HG02763 (cell line): ENCODE measurements around the gene SUPT20H.

Experiments used
- ATAC-seq: cut with Tn5 transposase; IDR thresholded peaks from one replicate; pipeline ENCODE4 v1.9.1; 2021; ENCODE audit warnings: mild to moderate bottlenecking, moderate library complexity; ENCODE audit not compliant: unreplicated experiment

Gene SUPT20H

DNA sequence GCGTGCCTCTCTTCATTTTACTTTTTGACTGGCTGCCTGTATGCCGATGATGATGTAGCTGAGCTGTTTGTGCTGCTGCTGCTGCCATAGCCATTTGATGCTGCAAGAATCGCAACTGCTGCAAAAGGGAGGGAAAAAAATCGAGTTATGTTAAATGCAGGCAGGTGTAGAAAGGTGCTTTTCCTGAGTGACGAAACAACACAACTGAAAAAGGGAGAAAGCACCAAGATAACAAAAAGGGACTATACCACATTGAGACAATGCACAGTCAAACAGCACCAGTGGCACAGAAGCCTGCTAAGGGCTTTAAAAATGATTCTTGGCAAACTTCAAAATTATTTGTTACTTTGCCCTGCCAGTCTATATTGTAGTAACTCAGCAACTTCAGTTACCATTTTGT lies 49.8 kb downstream of the SUPT20H start:
- no peak for ATAC-seq

DNA sequence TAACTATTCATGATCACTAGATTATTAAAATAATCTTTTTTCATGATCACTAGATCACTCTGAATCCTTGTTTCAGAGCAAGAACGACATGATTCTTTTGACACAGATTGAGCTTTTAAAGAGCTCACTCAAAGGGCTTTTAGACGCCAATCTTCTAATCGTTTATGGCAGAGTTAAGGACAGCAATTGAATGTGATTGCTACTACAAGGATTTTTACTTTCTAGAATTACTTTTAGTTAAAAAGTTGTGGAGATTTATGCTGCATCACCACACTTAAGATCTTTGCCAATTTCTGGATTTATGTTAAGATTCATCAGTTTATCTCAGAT lies 57.6 kb downstream of the SUPT20H start:
- no peak for ATAC-seq

DNA sequence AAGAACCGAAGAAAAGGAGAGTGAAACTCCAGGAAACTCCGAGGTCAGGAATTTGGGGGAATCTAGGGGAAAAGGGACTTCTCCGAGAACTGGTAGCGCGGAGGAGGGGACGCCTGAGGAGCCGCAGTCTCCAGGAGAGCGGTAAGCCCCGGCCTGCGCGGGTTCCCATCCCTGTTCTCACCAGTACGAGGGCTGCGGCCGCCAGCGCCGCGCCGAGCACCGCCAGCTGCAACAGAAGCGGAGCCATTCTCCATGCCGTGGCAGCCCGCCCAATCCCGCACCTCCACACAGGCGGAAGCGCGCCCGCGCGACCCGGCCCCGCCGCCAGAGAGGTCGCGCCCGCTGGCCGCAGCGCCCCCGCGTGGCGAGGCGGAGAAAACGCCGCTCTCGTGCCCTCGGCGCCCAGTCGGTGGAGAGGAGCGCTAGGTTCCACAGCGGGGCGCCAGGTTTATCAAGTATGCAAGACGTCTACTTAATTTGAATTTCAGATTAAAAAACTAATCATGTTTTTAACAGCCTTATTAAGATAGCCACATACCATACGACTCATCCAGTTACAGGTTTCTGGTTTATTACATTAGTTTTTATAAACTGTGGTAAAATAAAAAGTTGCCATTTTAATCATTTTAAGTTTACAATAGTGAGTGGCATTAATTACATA lies 60.3 kb downstream of the SUPT20H start, which contains the start of gene ALG5:
TSS of gene ALG5 (minus strand) at position 287 of the 661 bp plus-strand sequence. CDS start at position 247, 40 bp downstream.
- ATAC-seq = peak; percentile 64

GRCh38 chr13:36998624-36999041 lies 60.9 kb downstream of the SUPT20H start:
- no peak for ATAC-seq

GRCh38 chr13:36997716-36998427 lies 61.6 kb downstream of the SUPT20H start:
- ATAC-seq = no peak

DNA sequence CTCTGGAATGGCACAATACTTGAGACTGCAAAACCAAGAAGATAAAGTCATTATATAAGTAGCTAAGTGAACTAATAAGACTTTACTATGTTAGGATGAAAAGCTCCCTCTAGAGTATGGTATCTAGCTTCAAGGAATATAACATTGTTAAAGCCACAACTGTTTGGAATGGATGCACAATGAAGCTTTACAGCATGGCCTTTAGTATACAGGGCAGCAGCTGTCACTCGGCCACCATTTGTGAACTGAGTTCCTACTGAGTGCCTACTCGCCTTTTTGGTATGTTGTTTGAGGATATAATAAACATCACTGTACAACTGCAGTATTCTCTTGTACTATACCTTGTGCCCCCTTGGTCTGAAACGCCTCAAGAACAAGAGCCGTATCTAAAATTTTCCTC lies 67.1 kb downstream of the SUPT20H start:
- ATAC-seq = no peak

DNA sequence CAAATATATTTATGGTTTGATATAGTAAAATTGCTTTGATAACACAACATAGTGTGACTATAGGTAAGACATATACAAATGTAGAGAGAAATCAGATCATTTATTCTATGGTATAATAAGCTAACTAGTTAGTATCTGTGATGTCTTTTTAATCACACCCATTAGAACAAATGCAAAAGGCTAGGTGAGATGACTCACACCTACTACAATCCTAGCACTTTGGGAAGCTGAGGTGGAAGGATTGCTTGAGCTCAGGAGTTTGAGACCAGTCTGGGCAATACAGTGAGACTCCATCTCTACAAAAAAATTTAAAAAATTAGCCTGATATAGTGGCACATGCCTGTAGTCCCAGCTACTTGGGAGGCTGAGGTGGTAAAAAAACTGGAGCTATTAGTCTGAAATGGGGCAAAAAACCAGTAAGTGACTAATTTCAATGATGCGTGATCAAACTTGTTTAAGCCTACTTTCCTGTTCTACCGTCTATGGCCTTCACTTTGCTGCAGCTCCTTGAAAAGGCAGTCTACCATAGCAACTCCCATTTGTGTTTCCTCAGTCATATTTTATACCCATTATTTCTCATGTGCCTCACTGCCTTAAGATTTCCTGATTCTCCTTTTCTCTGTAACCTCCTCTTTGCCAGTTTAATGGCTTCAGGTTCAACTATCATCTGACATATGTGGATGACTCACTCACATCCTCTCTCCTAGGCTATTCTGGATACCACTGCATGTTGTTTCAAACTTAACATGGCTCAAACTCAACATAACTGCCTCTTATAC lies 72.8 kb downstream of the SUPT20H start:
- no peak for ATAC-seq

- ATAC-seq = no peak
Observed at GRCh38 chr13:36981156-36981743, 78.2 kb downstream of the SUPT20H start.

DNA sequence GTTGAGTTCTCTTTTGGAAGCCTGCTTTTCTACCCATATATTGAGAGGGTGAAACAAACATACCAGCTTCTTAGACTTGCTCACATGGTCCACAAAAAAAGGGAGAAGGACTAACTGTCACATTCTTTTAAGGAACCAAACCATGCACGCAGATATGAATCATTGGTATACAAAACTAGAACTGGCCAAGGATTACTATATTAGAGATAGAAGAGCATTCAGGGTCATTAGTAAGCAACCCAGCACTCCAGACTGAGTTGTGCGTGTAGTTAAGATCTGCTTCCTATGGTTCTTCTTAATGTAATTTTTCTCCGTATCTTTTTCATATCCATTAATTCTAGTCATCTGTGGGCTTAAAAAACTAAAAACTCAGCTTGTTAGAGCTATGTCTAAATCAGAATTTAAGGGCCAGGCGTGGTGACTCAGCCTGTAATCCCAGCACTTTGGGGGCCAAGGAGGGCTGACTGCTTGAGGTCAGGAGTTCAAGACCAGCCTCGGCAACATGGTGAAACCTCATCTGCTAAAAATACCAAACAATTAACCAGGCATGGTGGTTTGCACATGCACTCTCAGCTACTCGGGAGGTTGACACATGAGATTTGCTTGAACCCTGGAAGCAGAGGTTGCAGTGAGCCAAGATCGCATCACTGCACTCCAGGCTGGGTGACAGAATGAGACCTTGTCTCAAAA lies 80.0 kb downstream of the SUPT20H start:
- no peak for ATAC-seq

DNA sequence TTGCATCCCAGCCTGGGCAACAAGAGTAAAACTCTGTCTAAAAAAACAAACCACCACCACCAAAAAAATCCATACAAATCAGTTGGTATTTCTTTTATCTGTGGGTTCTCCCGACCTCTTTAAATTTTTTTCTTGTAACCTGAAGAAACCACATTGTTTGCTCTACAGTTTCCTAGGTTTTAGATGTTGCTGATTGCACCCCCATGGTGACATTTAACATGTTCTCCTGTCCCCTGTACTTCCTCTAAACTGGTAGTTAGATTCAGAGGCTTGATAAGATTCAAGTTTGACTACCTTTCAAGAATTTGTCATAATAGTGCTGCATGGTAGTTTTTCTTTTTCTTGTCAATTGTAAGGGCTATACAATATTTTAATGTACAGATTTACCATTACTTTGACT lies 84.3 kb downstream of the SUPT20H start:
- ATAC-seq = no peak

DNA sequence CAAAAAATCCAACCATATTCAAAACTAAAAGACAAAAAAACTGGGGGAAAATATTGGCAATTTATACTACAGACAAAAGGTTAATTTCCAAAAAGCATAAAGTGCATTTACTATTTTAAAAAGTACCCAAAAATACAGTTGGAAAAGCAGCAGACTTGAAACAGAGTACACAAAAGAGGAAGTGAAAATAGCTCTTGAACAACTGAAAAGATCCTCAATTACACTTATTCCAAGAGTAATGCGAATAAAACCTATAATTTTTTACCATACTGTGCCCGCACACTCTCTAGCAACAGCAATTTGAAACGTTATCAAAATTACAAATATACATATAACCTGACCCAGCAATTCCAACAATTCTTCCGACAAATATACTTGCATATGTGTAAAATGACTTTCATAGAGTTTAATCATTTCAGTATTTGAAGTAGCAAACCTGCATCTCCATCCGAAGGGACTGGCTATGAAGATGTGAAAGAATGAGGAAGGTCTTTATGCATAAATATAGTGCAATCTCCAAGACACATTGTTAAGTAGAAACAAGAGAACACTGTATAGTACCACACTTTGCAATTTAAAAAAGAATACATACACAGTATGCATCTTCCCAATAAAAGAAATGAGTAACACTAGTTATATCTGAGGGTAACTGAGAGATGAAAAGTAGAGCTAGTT lies 85.7 kb downstream of the SUPT20H start:
- ATAC-seq = peak; percentile 83

GRCh38 chr13:36973009-36973408 lies 86.5 kb downstream of the SUPT20H start:
- ATAC-seq = no peak

GRCh38 chr13:36966404-36966803 lies 93.1 kb downstream of the SUPT20H start:
- ATAC-seq = no peak

GRCh38 chr13:36965767-36966166 lies 93.7 kb downstream of the SUPT20H start:
- no peak for ATAC-seq

- ATAC-seq = no peak
Observed at GRCh38 chr13:36959456-36960116, 99.9 kb downstream of the SUPT20H start.
